GM21360 (cell line): Measurements from ENCODE around the gene CEACAM19.
"Not testable (repeated sequence)": the region's sequence is repeated elsewhere in the genome, so short reads cannot be mapped to it uniquely, and the experiment has no call there.

Experiments
- ATAC-seq: cut with Tn5 transposase; IDR thresholded peaks from one replicate; pipeline ENCODE4 v1.9.1; 2021; ENCODE audit warnings: mild to moderate bottlenecking, moderate library complexity; ENCODE audit not compliant: unreplicated experiment

CEACAM19 gene

DNA sequence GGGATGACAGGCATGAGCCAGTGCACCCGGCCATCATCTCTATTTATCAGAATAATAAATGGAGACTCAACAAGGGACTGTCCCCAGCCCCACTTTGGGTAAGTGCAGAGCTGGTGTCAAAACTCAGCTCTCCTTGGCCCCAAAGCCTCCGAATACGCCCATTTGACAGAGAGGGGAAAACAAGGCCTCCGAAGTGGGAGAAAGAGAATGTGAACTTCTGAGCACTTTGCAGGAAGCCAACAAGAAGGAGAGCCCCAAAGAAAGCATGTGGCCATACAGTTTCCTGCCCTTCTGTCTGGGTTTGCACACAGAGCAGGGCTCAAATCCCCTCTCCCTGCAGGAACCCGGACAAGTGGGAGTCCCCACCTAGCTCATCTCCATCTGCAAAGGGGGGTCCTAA, 29.3 kb downstream of the CEACAM19 start:
- ATAC-seq: no peak

- ATAC-seq: no peak
These were observed 29.9 kb downstream of the CEACAM19 start for GRCh38 chr19:44701228-44701627.

DNA sequence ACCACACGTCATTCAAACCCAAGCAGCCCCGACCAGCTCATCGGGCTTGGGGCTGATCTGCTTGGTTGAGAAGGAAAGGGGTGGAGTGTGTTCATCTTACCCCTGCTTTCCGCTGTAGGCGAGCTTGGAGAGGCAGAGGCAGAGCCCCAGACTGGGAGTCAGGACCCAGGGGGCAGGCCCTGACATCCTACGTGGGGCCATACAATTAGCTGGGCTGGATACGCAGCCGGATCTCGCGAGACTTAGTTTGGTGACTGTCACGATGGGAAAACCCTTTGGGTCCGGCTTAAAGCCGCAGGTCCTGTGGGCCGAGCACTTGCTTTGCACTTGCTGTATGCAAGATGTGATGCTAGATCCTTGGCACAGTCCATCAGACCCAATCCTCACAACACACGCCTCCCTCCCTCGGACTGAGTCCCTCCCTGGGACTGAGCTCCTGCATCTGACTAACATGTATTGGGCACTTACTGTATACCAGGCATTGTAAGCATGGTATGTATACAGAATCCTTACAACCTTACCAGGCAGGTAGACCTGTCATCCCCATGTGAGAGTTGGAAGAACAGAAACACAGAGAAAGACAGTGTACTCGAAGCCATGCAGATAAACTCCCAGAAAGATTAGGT, 31.4 kb downstream of the CEACAM19 start:
- ATAC-seq: no peak

DNA sequence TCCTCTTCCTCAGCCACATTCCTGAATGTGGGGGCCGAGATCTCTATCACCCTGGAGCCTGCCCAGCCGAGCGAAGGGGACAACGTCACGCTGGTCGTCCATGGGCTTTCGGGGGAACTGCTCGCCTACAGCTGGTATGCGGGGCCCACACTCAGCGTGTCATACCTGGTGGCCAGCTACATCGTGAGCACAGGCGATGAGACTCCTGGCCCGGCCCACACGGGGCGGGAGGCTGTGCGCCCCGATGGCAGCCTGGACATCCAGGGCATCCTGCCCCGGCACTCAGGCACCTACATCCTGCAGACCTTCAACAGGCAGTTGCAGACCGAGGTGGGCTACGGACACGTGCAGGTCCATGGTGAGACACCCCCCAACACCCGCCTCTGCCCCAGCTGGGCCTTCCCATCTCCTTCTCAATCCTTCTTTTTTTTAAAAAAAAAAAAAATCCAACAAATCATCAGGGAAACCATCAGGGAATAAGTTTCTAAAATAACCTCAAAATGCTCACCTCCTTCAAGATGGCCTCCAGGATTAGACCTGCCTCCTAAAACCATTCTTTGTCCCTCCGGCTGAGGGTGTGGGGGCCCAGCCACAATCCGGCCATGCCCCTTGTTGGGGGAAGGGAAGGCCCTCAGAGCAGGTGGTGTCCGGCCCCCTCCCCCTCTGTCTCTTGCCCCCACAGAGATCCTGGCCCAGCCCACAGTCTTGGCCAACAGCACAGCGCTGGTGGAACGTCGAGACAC, 32.2 kb downstream of the CEACAM19 start:
- ATAC-seq: no peak

DNA sequence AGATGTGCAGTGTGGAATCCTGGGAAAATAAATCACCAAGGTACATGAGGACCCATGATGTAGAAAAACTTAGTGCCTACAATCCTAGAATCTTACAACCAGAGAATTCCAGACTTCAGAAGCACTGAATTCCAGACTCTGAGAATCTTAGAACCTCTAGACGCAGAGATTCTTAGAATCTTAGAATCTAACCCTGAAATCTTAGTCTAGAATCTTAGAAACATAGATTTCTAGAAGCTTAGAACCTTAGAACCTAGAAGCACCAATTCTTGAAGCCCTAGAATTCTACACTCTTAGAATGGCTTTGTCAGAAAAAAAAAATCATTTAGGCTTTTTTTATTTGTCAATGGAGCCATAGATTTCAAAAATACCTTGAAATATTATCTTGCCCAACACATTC, 33.7 kb downstream of the CEACAM19 start:
- ATAC-seq: no peak

DNA sequence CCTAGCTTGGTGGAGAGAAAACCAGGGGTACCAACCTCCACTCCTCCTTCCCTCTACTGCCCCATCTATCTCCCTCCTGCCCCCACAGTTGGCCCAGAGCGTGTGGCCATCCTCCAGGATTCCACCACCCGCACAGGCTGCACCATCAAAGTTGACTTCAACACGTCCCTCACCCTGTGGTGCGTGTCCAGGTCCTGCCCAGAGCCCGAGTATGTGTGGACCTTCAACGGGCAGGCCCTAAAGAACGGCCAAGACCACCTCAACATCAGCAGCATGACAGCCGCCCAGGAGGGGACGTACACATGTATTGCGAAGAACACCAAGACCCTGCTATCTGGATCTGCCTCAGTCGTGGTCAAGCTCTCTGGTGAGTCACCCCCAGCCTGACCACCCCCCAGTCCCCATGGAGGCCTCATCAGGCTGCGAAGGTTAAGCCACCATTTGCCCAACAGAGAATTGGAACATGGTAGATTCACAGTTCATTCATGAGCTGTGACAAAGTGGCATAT, 34.3 kb downstream of the CEACAM19 start:
- ATAC-seq: no peak

DNA sequence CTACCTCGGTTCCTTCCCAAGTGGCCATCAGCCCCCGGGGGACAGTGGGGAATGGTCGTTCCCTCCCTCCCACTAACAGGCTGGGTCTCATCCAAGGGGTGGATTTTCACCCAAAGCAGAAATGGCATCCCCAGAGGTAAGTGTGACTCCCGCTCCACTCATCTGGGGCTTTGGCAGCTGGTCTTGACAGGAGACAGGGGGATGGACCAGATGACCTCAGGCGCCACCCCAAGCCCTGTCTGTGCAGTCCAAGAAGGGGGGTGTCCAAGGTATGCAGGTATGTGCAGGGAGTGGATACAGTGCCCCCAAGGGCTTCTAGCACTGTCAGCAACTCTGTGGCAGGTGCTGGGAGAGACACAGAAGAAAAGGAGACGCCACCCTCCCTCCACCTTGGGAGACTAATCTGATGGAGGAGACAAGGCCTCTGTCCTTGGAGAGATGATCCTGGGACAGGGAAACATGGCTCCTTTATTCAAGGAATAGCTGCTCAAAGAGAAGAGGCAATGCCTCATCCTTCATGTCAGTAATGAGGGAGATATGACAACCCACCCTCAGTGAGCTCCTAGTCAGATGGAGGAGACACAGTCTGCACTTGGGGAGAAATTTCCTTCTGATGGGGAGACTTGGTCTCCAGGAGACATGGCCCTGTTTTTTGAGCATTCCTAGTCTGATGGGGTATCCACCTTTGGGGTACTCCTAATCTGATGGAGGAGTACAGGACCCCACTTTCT, 35.4 kb downstream of the CEACAM19 start:
- no peak for ATAC-seq

- no peak for ATAC-seq
These were observed 36.5 kb downstream of the CEACAM19 start for GRCh38 chr19:44707794-44708193.

DNA sequence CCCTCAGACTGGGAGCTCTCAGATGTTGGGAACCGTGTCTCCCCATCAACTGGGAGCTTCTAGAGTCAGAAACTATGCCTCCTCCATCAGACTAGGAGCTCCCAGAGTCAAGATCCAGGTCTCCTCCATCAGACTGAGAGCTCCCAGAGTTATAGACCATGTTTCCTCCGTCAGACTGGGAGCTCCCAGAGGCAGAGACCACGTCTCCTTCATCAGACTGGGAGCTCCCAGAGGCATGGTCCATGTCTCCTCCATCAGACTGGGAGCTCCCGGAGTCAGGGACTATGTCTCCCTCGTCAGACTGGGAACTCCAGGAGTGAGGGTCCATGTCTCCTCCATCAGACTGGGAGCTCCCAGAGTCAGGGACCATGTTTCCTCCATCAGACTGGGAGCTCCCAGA, 37.7 kb downstream of the CEACAM19 start:
- ATAC-seq: no peak

GRCh38 chr19:44709434-44710266, 38.4 kb downstream of the CEACAM19 start:
- not testable (repeated sequence) for ATAC-seq

- no peak for ATAC-seq
These were observed 39.2 kb downstream of the CEACAM19 start for GRCh38 chr19:44710483-44710882.

- no peak for ATAC-seq
These were observed 41.7 kb downstream of the CEACAM19 start for GRCh38 chr19:44712864-44713515.

GRCh38 chr19:44714597-44715169, 43.4 kb downstream of the CEACAM19 start:
- no peak for ATAC-seq

GRCh38 chr19:44717603-44718002, 46.3 kb downstream of the CEACAM19 start:
- no peak for ATAC-seq

GRCh38 chr19:44718441-44719261, 47.4 kb downstream of the CEACAM19 start:
- no peak for ATAC-seq

DNA sequence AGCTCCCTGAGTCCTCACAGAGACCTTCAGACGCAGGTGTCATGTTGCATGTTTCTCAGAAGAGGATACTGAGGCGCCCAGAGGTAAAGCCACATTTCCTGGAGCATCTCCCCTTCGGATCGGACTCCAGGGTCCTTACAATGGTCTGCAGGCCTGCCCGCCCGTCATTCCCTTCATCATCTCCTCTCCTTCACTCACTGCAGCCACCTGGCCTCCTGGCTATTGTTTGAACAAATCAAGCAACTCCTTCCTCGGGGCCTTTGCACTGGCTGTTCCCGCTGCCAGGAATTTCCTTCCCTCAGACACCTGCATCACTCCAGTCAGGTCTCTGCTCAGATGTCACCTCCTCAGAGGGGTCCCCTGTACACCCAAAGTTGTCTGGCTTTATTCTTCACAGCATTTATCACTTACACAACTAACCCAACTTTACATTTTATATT, 48.0 kb downstream of the CEACAM19 start:
- no peak for ATAC-seq

DNA sequence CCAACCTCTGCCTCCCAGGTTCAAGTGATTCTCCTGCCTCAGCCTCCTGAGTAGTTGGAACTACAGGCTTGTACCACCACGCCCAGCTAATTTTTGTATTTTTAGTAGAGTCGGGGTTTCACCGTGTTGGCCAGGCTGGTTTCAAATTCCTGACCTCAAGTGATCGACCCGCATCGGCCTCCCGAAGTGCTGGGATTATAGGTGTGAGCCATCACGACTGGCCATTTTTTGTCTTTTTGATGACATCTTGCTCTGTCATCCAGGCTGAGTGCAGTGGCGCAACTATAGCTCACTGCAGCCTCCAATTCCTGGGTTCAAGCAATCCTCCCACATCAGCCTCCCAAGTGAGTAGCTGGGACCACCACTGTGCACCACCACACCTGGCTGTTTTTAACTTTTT, 49.1 kb downstream of the CEACAM19 start:
- not testable (repeated sequence) for ATAC-seq

DNA sequence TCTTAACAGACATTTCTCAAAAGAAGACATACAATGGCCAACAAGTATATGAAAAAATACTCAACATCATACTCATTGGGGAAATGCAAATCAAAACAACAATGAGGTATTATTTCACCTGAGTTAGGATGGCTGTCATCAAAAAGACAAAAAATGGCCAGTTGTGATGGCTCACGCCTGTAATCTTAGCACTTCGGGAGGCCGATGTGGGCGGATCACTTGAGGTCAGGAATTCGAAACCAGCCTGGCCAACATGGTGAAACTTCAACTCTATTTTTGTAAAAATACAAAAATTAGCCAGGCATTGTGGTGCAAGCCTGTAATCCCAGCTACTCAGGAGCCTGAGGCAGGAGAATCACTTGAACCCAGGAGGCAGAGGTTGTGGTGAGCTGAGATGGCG, 49.7 kb downstream of the CEACAM19 start:
- ATAC-seq: no peak

DNA sequence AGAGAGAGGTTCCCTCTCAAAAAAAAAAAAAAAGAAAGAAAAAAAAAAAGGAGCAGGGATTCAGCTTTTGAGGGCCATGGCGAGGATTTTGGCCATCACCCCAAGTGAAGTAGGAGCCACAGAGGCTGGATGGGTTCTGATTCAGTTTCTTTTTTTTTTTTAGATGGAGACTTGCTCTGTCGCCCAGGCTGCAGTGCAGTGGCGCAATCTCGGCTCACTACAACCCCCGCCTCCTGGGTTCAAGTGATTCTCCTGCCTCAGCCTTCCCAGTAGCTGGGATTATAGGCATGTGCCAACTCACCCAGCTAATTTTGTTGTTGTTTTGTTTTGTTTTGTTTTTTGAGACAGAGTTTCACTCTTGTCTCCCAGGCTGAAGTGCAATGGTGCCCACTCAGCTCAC, 50.1 kb downstream of the CEACAM19 start:
- ATAC-seq: not testable (repeated sequence)
